GM12872 (cell line): ENCODE measurements around the gene SH3RF3.

Experiments
- TF ChIP-seq, protein P1 (sequence below): IDR thresholded peaks from 3 replicates; pipeline ENCODE4 v1.5.1; 2011; ENCODE audit warnings: low read depth, mild to moderate bottlenecking, low read length, moderate library complexity; ENCODE audit not compliant: insufficient read depth

SH3RF3 gene

DNA sequence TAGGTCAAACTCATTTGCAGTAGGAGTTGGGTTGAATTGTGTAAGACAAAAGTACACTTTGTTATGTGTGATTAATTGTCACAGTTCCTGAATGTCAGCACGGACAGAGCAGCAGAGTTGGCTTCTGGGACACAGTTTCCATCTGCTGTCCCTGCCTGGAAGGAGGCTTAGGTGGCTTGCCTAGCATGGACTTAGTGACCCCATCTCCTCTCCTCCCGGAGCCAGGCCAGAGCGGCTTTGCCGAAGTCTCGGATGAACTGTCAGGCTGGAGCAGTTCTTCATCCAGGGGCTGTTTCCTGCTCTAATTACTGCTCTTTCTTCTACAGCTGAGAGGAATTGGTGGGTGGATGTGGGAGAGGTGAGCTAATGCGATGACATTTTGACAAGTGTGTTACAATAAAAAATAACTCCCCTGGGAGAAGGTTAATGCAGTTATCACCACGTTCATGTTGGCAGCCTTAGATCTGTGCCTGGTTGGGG, 102.0 kb downstream of the SH3RF3 start:
- TF ChIP-seq, protein P1, sequence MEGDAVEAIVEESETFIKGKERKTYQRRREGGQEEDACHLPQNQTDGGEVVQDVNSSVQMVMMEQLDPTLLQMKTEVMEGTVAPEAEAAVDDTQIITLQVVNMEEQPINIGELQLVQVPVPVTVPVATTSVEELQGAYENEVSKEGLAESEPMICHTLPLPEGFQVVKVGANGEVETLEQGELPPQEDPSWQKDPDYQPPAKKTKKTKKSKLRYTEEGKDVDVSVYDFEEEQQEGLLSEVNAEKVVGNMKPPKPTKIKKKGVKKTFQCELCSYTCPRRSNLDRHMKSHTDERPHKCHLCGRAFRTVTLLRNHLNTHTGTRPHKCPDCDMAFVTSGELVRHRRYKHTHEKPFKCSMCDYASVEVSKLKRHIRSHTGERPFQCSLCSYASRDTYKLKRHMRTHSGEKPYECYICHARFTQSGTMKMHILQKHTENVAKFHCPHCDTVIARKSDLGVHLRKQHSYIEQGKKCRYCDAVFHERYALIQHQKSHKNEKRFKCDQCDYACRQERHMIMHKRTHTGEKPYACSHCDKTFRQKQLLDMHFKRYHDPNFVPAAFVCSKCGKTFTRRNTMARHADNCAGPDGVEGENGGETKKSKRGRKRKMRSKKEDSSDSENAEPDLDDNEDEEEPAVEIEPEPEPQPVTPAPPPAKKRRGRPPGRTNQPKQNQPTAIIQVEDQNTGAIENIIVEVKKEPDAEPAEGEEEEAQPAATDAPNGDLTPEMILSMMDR: no peak

DNA sequence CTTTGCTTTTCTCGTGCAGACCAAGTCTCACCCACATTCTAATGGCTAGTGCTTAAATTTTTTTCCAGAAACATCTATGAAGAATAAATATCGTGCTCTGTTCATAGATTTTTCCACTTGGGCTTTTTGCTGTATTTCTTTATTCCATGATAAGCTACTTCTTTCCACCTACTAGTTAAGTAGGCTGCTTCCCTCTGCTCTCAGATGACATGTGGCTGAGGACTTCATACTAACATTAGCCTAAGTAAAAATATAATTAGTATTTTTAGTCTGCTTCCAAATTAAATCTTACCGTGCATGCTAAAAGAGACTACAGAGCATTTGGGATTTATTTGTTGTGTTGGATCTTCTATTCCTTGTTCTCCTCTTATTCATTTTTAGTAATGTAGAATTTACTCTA, 102.4 kb downstream of the SH3RF3 start:
- TF ChIP-seq, protein P1: no peak

DNA sequence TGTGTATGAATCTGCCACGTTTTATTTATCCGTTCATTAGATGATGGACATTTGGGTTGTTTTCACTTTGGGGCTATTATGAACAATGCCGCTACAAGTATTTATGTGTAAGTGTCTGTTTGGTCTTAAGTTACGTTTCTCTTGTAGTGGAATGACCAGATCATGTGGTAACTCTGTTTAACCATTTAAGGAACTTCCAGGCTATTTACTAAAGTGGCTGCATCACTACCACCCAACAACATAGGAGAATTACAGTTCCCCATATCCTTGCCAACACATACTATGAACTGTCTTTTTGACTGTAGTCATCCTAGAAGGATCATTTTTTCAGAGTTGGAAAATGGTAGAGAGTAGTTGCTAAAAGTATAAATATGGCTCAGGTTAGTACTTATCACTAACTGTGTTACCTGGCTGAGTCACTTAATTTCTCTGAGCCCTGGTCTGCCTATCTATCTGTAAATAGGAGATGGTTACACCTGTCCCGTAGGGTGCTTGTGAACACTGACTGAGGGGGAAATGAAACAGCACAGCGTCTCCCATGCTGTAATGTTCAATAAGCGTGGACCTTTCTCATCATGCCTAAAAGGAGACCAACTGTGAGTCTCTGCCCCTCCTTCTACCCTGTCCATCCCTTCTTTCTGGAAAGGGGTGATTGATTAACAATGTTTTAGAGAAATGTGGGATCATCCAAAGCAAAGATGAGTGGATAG, 103.1 kb downstream of the SH3RF3 start:
- TF ChIP-seq, protein P1: no peak

DNA sequence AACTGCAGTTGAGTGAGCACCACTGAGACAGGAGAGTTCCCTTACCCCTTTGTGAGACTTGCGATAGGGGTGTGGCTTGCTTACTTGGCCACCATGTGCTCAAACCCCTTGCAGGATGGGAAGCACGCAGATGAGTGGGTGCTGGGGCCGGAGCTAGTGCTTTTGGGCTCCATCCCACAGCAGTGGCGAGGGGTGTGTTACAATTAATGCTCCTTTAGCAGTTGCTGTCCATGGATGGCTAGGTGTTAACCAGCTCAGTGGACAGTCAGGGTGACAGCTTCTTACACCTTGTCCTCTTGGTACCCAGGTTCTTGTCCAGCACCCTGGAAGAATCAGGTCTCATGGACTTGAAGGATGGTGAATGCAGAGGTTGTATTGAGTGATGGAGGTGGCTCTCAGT, 103.9 kb downstream of the SH3RF3 start:
- TF ChIP-seq, protein P1: no peak

DNA sequence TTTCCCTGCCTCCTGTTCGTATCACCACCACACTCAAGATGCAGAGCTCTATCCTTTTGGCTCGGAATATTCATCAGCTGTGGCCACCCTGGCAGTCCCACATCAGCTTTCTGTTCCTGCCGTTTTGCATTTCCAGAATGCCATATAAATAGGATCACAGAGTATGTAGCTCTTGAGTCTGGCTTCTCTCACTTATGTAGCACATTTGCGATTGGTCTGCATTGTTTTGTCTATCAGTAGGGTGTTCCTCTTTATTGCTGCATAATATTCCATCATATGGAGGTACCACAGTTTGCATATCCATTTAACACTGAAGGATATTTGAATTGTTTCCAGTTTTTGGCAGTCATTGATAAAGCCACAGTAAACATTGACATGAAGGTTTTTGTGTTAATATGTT, 104.6 kb downstream of the SH3RF3 start:
- TF ChIP-seq, protein P1: no peak

DNA sequence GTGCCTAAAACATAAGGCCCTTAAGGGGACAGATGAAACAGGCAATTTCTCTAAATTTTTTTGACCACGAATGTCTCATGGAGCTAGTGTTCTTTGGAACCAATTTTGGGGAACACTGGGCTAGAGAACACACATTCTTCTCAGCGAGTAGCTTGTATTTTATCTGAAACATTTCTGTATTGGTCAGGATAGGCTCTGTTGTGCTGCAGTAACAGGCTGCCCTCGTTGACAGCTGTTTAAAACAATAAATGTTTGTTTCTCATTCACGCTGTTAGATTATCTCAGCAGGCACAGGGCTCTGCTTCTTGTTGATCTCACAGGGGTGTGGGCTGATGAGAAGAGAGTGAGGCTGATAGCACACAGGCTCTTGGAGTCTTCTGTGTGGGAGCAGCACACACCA, 105.3 kb downstream of the SH3RF3 start:
- TF ChIP-seq, protein P1: no peak

DNA sequence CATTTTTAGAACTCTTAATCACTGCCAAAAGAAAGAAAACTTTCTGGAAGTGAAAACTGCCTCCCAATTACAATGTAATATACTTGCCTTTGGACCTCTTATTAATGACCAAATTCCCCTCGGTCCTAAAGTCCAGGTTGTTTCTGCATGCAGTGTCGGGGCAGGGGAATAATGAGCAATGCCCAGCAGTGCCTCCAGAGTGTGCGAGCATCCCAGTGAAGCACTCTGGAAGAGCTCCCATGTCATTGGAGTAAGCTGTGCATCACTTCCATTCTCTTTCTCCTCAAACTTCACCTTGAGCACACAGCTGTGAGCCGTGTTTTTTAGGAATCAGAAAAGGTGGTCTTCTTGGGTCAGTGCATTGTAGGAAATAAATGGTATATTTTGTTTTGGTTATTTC, 107.1 kb downstream of the SH3RF3 start:
- TF ChIP-seq, protein P1: no peak
